ENCODE measurements around the gene CXADR.

DNA sequence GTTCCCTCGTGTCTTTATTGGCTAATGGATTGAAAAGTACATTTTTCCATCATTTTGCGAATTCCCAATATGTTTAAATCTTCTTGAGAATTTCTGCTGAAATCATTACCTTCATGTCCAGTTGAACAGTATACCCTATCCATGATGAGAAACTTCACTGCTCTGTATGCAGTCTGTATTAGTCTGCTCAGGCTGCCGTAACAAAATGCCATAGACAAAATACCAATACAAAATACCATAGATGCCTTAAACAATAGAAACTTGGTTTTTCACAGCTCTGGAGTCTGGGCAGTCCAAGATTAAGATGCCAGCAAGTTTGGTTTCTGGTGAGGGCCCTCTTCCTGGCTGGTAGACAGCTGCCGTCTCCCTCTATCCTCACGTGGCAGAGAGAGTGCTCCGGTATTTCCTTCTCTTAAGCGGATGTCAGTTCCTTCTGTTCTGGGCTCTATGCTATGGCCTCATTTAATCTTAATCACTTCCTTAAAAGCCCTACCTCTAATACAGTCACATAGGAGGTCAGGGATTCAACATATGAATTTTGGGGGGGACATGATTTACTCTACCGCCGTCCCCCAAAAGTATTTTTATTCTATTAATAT is 27.0 kb downstream of the CXADR start:
- TF ChIP-seq POLR2AphosphoS5 (IDR thresholded peaks at IDR 0.05; ENCODE audit: low read depth, low read length) (no peak), POLR2A (IDR thresholded peaks at IDR 0.05; ENCODE audit: low read depth, low read length) (no peak), TAF1 (IDR thresholded peaks at IDR 0.05; ENCODE audit: low read depth, low read length) (no peak), SPI1 (IDR thresholded peaks at IDR 0.05; ENCODE audit: low read depth, low read length) (no peak), POU2F2 (IDR thresholded peaks at IDR 0.05; ENCODE audit: low read depth, low read length) (no peak)

Data from GM12891 (cell line).